ENCODE measurements around the gene LBX1.

Gene LBX1

DNA sequence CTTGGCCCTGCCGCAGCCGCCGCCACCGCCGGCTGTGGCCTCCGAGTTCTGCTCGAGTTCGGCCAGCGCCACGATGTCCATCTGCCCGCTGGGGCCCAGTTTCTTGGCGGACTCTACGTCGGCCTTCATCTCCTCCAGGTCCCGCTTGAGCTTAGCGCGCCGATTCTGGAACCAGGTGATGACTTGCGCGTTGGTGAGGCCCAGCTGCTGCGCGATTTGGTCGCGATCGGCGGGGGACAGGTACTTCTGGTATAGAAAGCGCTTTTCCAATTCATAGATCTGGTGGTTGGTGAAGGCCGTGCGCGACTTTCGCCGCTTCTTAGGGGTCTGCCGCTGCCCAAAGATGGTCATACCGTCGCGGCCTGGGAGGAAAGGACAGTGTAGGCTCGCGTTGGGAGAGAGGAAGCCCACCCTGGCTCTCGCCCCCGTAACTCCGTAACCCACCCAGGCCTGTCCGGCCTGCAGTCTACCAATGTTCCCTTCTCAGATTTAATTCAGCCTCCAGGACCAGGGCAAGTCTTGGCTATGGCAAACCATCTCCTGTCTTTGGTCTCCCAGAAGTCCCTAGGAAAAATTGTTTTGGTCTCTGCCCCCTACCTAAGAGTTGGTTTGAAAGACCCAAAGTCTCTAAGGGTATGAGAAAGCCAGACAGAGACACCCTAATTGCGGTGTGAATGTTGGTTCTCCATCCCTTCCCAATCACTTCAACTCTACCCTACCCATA, 1.7 kb downstream of the LBX1 start:
- no peak for DNase-seq (ENCODE audit: low read depth)
- no peak overlapping the region for H3K4me3 ChIP-seq (ENCODE audit: control insufficient read depth, low read depth, low read length)
- TF ChIP-seq, protein P1, sequence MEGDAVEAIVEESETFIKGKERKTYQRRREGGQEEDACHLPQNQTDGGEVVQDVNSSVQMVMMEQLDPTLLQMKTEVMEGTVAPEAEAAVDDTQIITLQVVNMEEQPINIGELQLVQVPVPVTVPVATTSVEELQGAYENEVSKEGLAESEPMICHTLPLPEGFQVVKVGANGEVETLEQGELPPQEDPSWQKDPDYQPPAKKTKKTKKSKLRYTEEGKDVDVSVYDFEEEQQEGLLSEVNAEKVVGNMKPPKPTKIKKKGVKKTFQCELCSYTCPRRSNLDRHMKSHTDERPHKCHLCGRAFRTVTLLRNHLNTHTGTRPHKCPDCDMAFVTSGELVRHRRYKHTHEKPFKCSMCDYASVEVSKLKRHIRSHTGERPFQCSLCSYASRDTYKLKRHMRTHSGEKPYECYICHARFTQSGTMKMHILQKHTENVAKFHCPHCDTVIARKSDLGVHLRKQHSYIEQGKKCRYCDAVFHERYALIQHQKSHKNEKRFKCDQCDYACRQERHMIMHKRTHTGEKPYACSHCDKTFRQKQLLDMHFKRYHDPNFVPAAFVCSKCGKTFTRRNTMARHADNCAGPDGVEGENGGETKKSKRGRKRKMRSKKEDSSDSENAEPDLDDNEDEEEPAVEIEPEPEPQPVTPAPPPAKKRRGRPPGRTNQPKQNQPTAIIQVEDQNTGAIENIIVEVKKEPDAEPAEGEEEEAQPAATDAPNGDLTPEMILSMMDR (IDR thresholded peaks at IDR 0.05; ENCODE audit: control insufficient read depth, insufficient read depth, low read depth, low read length, missing control alignments) = no peak

DNA sequence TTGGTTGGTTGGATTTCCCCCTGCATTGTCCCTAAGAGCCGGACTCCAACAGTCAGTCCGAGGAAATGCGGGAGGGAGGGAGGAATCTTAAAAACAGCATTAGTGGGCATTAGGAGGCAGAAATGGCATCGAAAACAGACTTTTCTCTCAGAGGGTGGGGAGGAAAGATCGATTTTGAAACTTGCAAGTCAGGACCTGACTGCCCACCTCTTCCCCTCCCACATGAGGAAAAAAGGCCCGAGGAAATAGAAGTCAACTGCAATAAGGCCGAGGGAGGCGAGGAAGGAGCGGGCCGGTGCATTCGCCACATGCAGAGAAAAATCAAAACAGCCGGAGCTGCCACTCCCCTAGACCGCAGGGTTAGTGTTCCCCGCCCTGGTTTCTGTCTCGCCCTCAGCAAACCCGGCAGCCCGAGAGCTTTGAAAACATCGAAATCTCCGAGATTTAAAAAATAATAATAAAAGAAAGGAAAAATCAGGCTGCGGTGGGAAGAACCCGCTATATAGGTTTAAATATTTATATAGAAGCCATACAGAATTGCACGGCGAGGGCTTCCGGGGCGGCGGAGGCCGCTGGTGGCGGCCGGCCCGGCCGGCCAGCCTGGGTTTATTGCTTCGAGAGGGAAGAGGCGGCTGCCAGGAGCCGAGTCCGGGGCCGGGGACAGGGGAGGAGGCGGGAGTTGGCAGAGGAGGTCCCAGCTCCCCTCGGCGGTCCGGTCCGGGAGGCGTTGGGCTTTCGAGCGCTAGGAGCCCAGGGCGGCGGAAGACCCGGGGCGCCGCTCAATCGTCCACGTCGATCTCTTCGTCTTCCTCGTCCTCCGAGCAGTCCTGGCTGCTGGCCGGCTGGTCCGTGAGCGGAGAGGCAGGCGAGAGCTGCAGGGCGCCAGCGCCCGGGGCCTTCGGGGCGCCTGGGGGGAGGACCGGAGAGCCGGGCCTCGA, 2.5 kb downstream of the LBX1 start:
- H3K4me3 ChIP-seq (ENCODE audit: control insufficient read depth, low read depth, low read length) = no peak overlapping the region; the same call in 1 of the 2 replicates
- no peak for DNase-seq (ENCODE audit: low read depth)
- TF ChIP-seq, protein P1 (IDR thresholded peaks at IDR 0.05; ENCODE audit: control insufficient read depth, insufficient read depth, low read depth, low read length, missing control alignments) = no peak

DNA sequence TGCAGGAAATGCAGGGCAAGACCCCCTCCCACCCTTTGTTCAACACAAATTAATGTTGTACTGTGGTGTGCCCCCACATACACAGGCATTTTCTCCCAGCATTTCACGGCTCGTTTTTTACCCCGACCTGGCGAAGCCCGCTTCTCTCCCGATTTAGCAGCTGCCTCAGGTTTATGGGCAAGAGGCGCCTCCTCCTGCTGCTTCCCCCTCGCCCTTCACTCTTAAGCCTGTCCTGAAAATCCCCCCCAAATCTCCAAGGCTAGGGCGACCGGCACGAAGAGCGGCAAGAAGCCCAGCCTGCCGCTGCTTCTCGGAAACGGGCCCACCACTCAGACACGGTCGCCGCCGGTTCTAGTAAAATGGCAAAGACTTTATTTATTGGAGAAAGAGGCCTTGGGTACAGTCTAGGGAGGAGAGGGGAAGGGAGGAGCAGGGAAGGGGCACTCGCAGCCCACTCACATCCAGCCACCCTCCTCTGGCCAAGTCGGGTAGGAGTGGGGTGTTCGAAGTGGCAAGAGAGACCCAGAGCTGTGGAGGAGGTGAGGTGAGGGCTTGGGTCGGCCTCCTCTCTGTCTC, 3.3 kb downstream of the LBX1 start:
- TF ChIP-seq, protein P1 (IDR thresholded peaks at IDR 0.05; ENCODE audit: control insufficient read depth, insufficient read depth, low read depth, low read length, missing control alignments) = no peak
- DNase-seq (ENCODE audit: low read depth) = no peak
- H3K4me3 ChIP-seq (ENCODE audit: control insufficient read depth, low read depth, low read length) = no peak overlapping the region

DNA sequence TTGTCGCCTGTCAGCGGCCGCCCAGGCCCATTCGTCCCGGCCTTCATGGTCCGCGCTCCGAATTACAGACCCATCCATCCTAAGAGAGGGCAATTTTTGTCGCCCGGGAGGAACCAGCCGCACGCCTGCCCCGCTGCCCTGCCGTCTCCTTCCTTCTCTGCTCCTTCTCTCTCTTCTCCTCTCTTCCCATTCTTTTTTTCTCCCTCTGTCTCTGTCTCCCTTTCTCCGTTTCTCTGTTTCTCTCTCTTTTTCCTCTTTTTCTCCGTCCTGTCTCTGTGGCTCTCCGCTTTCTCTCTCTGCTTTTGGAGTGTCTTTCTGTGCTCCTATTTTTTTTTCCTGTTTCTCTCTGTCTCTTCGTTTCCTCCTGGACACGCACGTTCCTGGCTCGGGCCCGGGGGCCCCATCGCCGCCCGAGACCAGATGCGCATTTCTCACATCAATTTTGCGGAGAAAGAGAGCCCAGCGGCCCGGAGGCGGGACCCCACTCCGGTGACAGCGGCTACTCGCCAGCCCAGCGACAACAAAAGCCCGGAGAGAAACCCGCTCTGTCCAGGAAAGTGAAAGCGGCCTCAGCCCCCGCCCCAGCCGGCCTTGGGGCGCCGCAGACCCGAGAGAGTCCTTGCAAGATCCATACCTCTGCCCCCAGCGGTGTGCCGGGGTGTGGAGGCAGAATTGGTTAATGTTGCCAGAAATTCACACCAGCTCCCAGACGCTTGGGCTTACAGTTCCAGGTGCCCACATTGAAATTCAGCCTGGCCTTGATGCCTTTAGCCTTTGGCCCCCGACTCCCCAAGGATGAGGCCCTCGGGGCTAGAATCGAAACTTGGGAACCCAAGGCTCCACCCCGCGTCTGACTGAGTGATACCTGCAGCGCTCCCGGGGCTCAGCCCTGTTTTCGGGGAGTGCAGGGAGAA, 4.1 kb downstream of the LBX1 start:
- no peak for DNase-seq (ENCODE audit: low read depth)
- TF ChIP-seq, protein P1 (IDR thresholded peaks at IDR 0.05; ENCODE audit: control insufficient read depth, insufficient read depth, low read depth, low read length, missing control alignments) = no peak
- H3K4me3 ChIP-seq (ENCODE audit: control insufficient read depth, low read depth, low read length) = no peak overlapping the region

DNA sequence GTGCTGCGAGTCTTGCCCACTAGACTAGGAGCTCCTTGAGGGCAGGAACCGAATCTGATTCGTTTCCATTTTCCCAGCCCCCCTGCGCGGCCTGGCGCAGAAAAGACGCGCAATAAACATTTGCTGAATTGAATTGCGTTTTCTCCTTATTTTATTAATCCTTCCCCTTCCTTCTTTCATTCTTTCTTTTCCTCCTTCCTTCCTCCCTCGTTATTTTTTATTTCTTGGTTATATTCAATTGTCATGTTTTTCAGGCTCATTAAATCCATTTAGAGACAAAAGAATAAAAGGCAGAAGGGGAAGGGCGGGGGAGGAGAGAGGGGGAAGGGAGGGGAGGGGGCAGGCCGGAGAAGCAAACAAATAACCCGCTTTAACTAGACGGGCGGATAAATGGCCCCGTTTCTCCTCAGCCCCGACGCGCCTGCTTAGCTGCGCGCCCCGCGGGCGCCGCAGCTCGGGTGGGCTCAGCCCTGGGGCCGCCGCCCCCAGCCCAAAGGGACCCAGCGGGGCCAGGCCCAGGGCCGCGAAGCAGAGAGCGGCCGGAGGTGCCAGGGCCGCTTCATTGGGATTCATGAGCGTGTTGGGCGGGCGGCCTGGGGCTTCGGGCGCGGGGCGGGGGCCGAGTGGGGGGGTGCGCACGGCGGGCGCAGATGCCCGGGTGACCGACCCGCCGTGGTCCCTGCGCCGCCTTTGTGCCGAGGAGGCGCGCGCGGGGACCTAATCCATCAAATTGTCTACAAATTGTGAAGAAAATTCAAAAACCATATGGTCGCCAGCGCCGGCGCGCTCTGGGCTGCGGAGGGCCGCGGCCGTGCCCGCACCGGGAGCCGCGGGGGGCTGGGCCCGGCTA, 5.0 kb downstream of the LBX1 start:
- H3K4me3 ChIP-seq (ENCODE audit: control insufficient read depth, low read depth, low read length) = no peak overlapping the region
- no peak for DNase-seq (ENCODE audit: low read depth)
- TF ChIP-seq, protein P1 (IDR thresholded peaks at IDR 0.05; ENCODE audit: control insufficient read depth, insufficient read depth, low read depth, low read length, missing control alignments) = no peak

All from AG09309 (cell line).